ENCODE measurements around the gene FXYD3. TPM values are rescaled to one million over a fixed set of nuclear protein-coding genes. Genes with fewer than 3 reads are reported as not detected.

Gene FXYD3
- 0.10 TPM for polyA plus RNA-seq (2013, experiment 1 of 2)
- polyA plus RNA-seq (2013, experiment 2 of 2) = 0.10 TPM

DNA sequence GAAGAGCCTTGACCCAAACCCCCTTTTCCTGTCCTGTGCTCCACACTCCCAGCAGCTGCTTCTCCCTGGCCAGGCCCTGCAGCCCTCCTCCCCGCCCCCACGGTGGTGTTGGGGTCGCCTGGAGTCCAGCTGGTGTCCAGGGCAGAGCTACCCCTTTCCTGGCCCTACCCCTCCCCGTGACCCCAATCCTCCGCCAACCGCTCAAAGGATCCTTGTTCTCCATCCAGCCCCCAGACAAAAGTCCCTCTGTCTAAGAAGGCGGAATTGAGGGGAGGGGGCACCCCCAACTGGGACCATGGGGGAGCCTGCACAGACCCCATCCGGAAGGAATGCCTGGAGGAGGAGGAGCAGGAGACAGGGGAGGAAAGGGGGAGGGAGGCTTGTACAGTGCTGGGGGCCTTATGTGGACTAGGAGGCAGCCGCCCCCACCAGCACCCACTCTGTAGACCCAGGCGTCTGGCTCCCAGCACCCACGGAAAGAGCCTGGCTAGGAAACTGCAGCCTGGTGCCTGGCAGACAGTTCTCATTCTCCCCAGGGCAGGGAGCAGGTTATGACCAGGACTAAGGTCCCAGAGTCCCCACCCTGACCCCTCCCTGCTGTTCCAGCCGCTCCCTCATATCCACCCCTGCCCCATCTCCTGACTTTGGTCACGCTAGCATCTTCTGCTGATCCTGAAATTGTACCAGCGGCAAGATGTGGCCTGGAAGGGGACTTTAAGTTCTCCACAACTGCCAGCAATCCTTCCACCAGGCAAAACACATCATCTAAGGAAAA, at the start of gene FXYD3:
TSS of gene FXYD3 (plus strand) at position 647 of the 775 bp plus-strand sequence. CDS start 3,554 bp downstream, outside the sequence.
- WGBS (ENCODE audit: extremely low coverage, insufficient coverage, low lambda C conversion rate) = no CpG with 5 or more reads among the region's 14 CpGs
- no peak within 1 kb of the TSS for H4K5ac ChIP-seq (ENCODE audit: low read length)

GRCh38 chr19:35066121-35066520, 49.5 kb upstream of the FXYD3 start:
- no peak overlapping the region for H3K4me3 ChIP-seq (ENCODE audit: low read length)
- H4K8ac ChIP-seq (ENCODE audit: low read depth, low read length) = no peak overlapping the region
- no peak overlapping the region for H3K4me2 ChIP-seq (ENCODE audit: low read length)
- H3K18ac ChIP-seq (ENCODE audit: low read length) = no peak overlapping the region
- no peaks in the 10 kb centered on the region for H3K79me1 ChIP-seq (ENCODE audit: low read length)
- no peak overlapping the region for H2BK15ac ChIP-seq (replicated peaks; ENCODE audit: low read depth)
- H2AK5ac ChIP-seq (ENCODE audit: low read length) = no peak overlapping the region
- no peaks in the 10 kb centered on the region for H3K79me2 ChIP-seq (ENCODE audit: control insufficient read depth, insufficient read depth, low read length)
- no peak overlapping the region for H3K9ac ChIP-seq (ENCODE audit: low read length)
- peaks cover 9% of the 10 kb centered on the region for H3K4me1 ChIP-seq (ENCODE audit: control insufficient read depth, low read depth, low read length)
- no peak for DNase-seq
- H3K27me3 ChIP-seq (ENCODE audit: insufficient read depth, low read length, poor library complexity) = no peaks in the 10 kb centered on the region
- no peak overlapping the region for H3K4ac ChIP-seq (ENCODE audit: low read depth, low read length)
- no peak overlapping the region for H3K56ac ChIP-seq (ENCODE audit: low read length)
- H3K27ac ChIP-seq (ENCODE audit: low read depth, low read length) = no peak overlapping the region
- H2BK5ac ChIP-seq (ENCODE audit: low read length) = no peak overlapping the region
- H2BK120ac ChIP-seq (ENCODE audit: low read depth, low read length) = no peak overlapping the region
- no peaks in the 10 kb centered on the region for H3K36me3 ChIP-seq (ENCODE audit: control insufficient read depth, insufficient read depth, low read length)
- no peak overlapping the region for H4K5ac ChIP-seq (ENCODE audit: low read length)
- no peak overlapping the region for H3K23ac ChIP-seq (ENCODE audit: low read length)
- no CpG with 5 or more reads among the region's 15 CpGs for WGBS (ENCODE audit: extremely low coverage, insufficient coverage, low lambda C conversion rate)

More for the DNA sequence above, at the start of gene FXYD3:
- Histone ChIP-seq H3K79me2 (ENCODE audit: control insufficient read depth, insufficient read depth, low read length) (no peaks in the 10 kb centered on the region), H3K4ac (ENCODE audit: low read depth, low read length) (peak within 1 kb of the TSS; percentile 0), H2BK120ac (ENCODE audit: low read depth, low read length) (no peak within 1 kb of the TSS), H3K4me3 (ENCODE audit: low read length) (peak within 1 kb of the TSS; percentile 10), H3K79me1 (ENCODE audit: low read length) (no peaks in the 10 kb centered on the region), H2BK5ac (ENCODE audit: low read length) (no peak within 1 kb of the TSS), H3K36me3 (ENCODE audit: control insufficient read depth, insufficient read depth, low read length) (no peaks in the 10 kb centered on the region), H3K4me2 (ENCODE audit: low read length) (peak within 1 kb of the TSS; percentile 56), H3K27ac (ENCODE audit: low read depth, low read length) (no peak within 1 kb of the TSS), H2AK5ac (ENCODE audit: low read length) (no peak within 1 kb of the TSS), H3K27me3 (ENCODE audit: insufficient read depth, low read length, poor library complexity) (no peaks in the 10 kb centered on the region), H3K18ac (ENCODE audit: low read length) (no peak within 1 kb of the TSS), H3K9ac (ENCODE audit: low read length) (peak within 1 kb of the TSS; percentile 46), H3K23ac (ENCODE audit: low read length) (no peak within 1 kb of the TSS), H3K56ac (ENCODE audit: low read length) (peak within 1 kb of the TSS; percentile 68), H2BK15ac (replicated peaks; ENCODE audit: low read depth) (no peak within 1 kb of the TSS), H3K4me1 (ENCODE audit: control insufficient read depth, low read depth, low read length) (peaks cover 2% of the 10 kb centered on the region), H4K8ac (ENCODE audit: low read depth, low read length) (no peak within 1 kb of the TSS)
- no peak for DNase-seq

DNA sequence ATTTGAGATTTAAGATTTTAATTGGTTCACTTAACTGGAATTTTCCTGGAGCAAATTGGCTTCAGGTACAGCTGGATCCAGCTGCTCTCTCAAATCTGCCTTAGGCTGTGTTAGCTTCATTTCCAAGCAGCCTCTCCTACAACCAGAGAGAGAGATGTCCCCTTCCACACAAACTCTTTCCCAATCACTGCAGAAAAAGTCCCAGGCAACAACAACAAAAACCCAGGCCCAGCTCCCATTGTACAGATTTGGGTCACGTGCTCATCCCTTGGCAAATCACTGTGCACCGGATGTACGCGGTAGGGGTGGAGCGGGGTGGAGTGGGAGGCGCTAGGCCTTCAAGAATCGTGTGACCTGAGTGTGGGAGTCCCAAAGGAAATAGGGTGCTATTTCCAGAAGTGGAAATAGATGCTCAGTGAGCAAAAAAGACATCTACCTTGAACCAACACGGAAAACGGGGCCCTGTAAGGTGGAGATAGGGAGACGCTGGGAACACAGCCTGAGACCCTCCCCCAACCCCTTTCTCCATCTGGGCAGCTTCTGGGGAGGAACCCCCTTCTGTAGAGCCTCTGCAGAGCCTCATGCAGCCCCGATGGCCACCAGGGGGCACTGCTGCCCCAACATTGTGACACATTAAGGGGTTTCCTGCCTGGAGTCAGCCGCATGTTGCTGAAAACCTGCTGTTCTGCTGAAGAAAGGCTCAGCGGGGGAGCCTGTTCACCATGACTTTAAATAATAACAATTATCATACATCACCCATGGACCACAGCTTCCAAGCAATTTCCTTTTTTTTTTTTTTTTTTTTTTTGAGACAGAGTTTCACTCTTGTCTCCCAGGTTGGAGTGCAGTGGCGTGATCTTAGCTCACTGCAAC, 48.7 kb upstream of the FXYD3 start:
- no peak overlapping the region for H2BK5ac ChIP-seq (ENCODE audit: low read length)
- H3K56ac ChIP-seq (ENCODE audit: low read length) = peak overlapping the region; percentile 56
- no peak overlapping the region for H2BK120ac ChIP-seq (ENCODE audit: low read depth, low read length)
- H2AK5ac ChIP-seq (ENCODE audit: low read length) = no peak overlapping the region
- no CpG with 5 or more reads among the region's 14 CpGs for WGBS (ENCODE audit: extremely low coverage, insufficient coverage, low lambda C conversion rate)
- H3K4ac ChIP-seq (ENCODE audit: low read depth, low read length) = no peak overlapping the region
- H3K18ac ChIP-seq (ENCODE audit: low read length) = no peak overlapping the region
- no peak overlapping the region for H2BK15ac ChIP-seq (replicated peaks; ENCODE audit: low read depth)
- H3K4me3 ChIP-seq (ENCODE audit: low read length) = no peak overlapping the region
- no peaks in the 10 kb centered on the region for H3K79me1 ChIP-seq (ENCODE audit: low read length)
- no peaks in the 10 kb centered on the region for H3K27me3 ChIP-seq (ENCODE audit: insufficient read depth, low read length, poor library complexity)
- H3K4me2 ChIP-seq (ENCODE audit: low read length) = no peak overlapping the region
- H4K8ac ChIP-seq (ENCODE audit: low read depth, low read length) = no peak overlapping the region
- H3K9ac ChIP-seq (ENCODE audit: low read length) = no peak overlapping the region
- H3K79me2 ChIP-seq (ENCODE audit: control insufficient read depth, insufficient read depth, low read length) = no peaks in the 10 kb centered on the region
- peak; percentile 97 for DNase-seq
- H3K36me3 ChIP-seq (ENCODE audit: control insufficient read depth, insufficient read depth, low read length) = no peaks in the 10 kb centered on the region
- peak overlapping the region; percentile 74 for H3K27ac ChIP-seq (ENCODE audit: low read depth, low read length)
- no peak overlapping the region for H4K5ac ChIP-seq (ENCODE audit: low read length)
- H3K4me1 ChIP-seq (ENCODE audit: control insufficient read depth, low read depth, low read length) = peaks cover 9% of the 10 kb centered on the region
- H3K23ac ChIP-seq (ENCODE audit: low read length) = no peak overlapping the region

DNA sequence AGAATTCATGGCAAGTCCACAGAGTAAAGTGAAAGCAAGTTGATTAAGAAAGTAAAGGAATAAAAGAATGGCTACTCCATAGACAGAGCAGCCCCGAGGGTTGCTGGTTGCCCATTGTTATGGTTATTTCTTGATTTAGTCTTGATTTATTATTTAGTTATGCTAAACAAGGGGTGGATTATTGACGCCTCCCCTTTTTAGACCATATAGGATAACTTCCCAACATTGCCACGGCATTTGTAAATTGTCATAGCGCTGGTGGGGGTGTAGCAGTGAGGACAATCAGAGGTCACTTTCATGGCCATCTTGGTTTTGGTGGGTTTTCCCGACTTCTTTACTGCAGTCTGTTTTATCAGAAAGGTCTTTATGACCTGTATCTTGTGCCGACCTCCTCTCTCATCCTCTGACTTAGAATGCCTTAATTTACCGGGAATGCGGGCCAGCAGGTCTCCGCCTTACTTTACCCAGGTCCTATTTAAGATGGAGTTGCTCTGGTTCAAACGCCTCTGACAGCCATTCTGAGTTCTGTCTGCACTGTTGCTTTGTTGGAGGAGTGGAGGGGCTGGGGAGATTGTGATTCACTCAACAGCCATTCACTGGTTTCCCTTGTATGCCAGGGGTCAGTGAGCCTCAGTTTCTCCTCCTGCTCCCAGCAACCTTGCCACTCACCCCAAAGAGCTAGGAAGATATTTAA, 46.5 kb upstream of the FXYD3 start:
- H2AK5ac ChIP-seq (ENCODE audit: low read length) = peak overlapping the region; percentile 69
- no peak overlapping the region for H3K23ac ChIP-seq (ENCODE audit: low read length)
- H2BK15ac ChIP-seq (replicated peaks; ENCODE audit: low read depth) = no peak overlapping the region
- H3K4me1 ChIP-seq (ENCODE audit: control insufficient read depth, low read depth, low read length) = peaks cover 9% of the 10 kb centered on the region
- no peaks in the 10 kb centered on the region for H3K79me1 ChIP-seq (ENCODE audit: low read length)
- no peak overlapping the region for H4K8ac ChIP-seq (ENCODE audit: low read depth, low read length)
- peak overlapping the region; percentile 93 for H3K4ac ChIP-seq (ENCODE audit: low read depth, low read length)
- H4K5ac ChIP-seq (ENCODE audit: low read length) = peak overlapping the region; percentile 87
- H2BK120ac ChIP-seq (ENCODE audit: low read depth, low read length) = peak overlapping the region; percentile 65
- no peak overlapping the region for H3K9ac ChIP-seq (ENCODE audit: low read length)
- H3K27me3 ChIP-seq (ENCODE audit: insufficient read depth, low read length, poor library complexity) = no peaks in the 10 kb centered on the region
- peak overlapping the region; percentile 82 for H3K27ac ChIP-seq (ENCODE audit: low read depth, low read length)
- no peak for DNase-seq
- no peak overlapping the region for H3K4me2 ChIP-seq (ENCODE audit: low read length)
- H3K79me2 ChIP-seq (ENCODE audit: control insufficient read depth, insufficient read depth, low read length) = no peaks in the 10 kb centered on the region
- H2BK5ac ChIP-seq (ENCODE audit: low read length) = peak overlapping the region; percentile 55
- no peaks in the 10 kb centered on the region for H3K36me3 ChIP-seq (ENCODE audit: control insufficient read depth, insufficient read depth, low read length)
- H3K56ac ChIP-seq (ENCODE audit: low read length) = peak overlapping the region; percentile 83
- H3K18ac ChIP-seq (ENCODE audit: low read length) = peak overlapping the region; percentile 56
- no CpG with 5 or more reads among the region's 10 CpGs for WGBS (ENCODE audit: extremely low coverage, insufficient coverage, low lambda C conversion rate)
- H3K4me3 ChIP-seq (ENCODE audit: low read length) = no peak overlapping the region

- Histone ChIP-seq H4K8ac (ENCODE audit: low read depth, low read length) (no peak overlapping the region), H3K4me3 (ENCODE audit: low read length) (no peak overlapping the region), H3K79me1 (ENCODE audit: low read length) (no peaks in the 10 kb centered on the region), H3K9ac (ENCODE audit: low read length) (no peak overlapping the region), H3K23ac (ENCODE audit: low read length) (no peak overlapping the region), H2BK120ac (ENCODE audit: low read depth, low read length) (peak overlapping the region; percentile 65), H3K18ac (ENCODE audit: low read length) (no peak overlapping the region), H3K4me2 (ENCODE audit: low read length) (no peak overlapping the region), H3K27ac (ENCODE audit: low read depth, low read length) (no peak overlapping the region), H3K79me2 (ENCODE audit: control insufficient read depth, insufficient read depth, low read length) (no peaks in the 10 kb centered on the region), H4K5ac (ENCODE audit: low read length) (no peak overlapping the region), H3K27me3 (ENCODE audit: insufficient read depth, low read length, poor library complexity) (no peaks in the 10 kb centered on the region), H2BK5ac (ENCODE audit: low read length) (no peak overlapping the region), H3K4ac (ENCODE audit: low read depth, low read length) (no peak overlapping the region), H3K56ac (ENCODE audit: low read length) (no peak overlapping the region), H3K4me1 (ENCODE audit: control insufficient read depth, low read depth, low read length) (peaks cover 9% of the 10 kb centered on the region), H2AK5ac (ENCODE audit: low read length) (no peak overlapping the region), H3K36me3 (ENCODE audit: control insufficient read depth, insufficient read depth, low read length) (no peaks in the 10 kb centered on the region), H2BK15ac (replicated peaks; ENCODE audit: low read depth) (no peak overlapping the region)
- no CpG with 5 or more reads among the region's 1 CpG for WGBS (ENCODE audit: extremely low coverage, insufficient coverage, low lambda C conversion rate)
- DNase-seq = no peak
These were observed 45.9 kb upstream of the FXYD3 start for GRCh38 chr19:35069696-35070095.

Data from mesendoderm (in vitro differentiated cells).